Measurements from ENCODE around the gene PPAN.

- TF ChIP-seq CTCF (IDR thresholded peaks at IDR 0.05) (no peak), POLR2A (IDR thresholded peaks at IDR 0.05) (no peak)
These were observed 20.2 kb upstream of the PPAN start, which contains the start of gene SHFL for GRCh38 chr19:10085641-10086590.

Data from lower leg skin (tissue), 3 donors.